HEK293 (cell line): ENCODE data around the gene CDK17.

Source experiments
- CTCF ChIA-PET: fragments of 350-600 bp; formaldehyde crosslinking; extraction: SDS; loops from one replicate; lab custom pipeline; 2021; ENCODE audit warnings: antibody characterized with exemption; lab: Yijun Ruan, JAX
- POLR2A ChIA-PET: fragments of 300-600 bp; formaldehyde crosslinking; extraction: SDS; loops from one replicate; lab custom pipeline; 2020; ENCODE audit warnings: antibody characterized with exemption, inconsistent platforms; lab: Yijun Ruan, JAX
- H3K27ac ChIP-seq: fragments of 200-500 bp; sonication (Bioruptor generic); 2 replicates; pipeline ENCODE4 v1.5.1; 2014; ENCODE audit warnings: low read depth, low read length, control low read depth, inconsistent platforms; ENCODE audit errors: extremely low read depth
- H3K36me3 ChIP-seq, 2 experiments: fragments of 200-500 bp in 1 of 2; sonication (Bioruptor generic) in 1 of 2; 1 replicate in 1 of 2; 2 replicates in 1 of 2; pipeline ENCODE4 v1.5.1; 2014 to 2017; ENCODE audit warnings: inconsistent platforms in 2 of 2, low read length in 2 of 2; ENCODE audit not compliant: control insufficient read depth in 2 of 2, insufficient read depth in 1 of 2
- H3K4me1 ChIP-seq: fragments of 200-500 bp; sonication (Bioruptor generic); 2 replicates; pipeline ENCODE4 v1.5.1; 2014; ENCODE audit warnings: mild to moderate bottlenecking, low read length, inconsistent platforms; ENCODE audit not compliant: control insufficient read depth, insufficient read depth
- H3K4me3 ChIP-seq: 2 replicates; pipeline ENCODE4 v1.5.1; 2011; ENCODE audit warnings: low read depth, mild to moderate bottlenecking, control low read depth, low read length, moderate library complexity
- H3K9me3 ChIP-seq: fragments of 200-500 bp; sonication (Bioruptor generic); 2 replicates; pipeline ENCODE4 v1.5.1; 2014; ENCODE audit warnings: low read depth, low read length, inconsistent platforms; ENCODE audit not compliant: control insufficient read depth, insufficient read depth
- GLIS1 ChIP-seq: fragments of 450-650 bp; formaldehyde crosslinking; IDR thresholded peaks from 2 replicates; pipeline ENCODE4 v1.5.1; 2016; ENCODE audit warnings: missing biosample characterization, missing genetic modification characterization
- GLIS2 ChIP-seq: fragments of 450-650 bp; formaldehyde crosslinking; IDR thresholded peaks from 2 replicates; pipeline ENCODE4 v1.5.1; 2016; ENCODE audit warnings: missing biosample characterization, missing genetic modification characterization
- HOXA7 ChIP-seq: sonication (generic); formaldehyde crosslinking; IDR thresholded peaks from 2 replicates; pipeline ENCODE4 v1.8.1; 2022; ENCODE audit warnings: missing genetic modification reagents, borderline replicate concordance
- REPIN1 ChIP-seq: fragments of 450-650 bp; formaldehyde crosslinking; IDR thresholded peaks from 2 replicates; pipeline ENCODE4 v1.5.1; 2017; ENCODE audit warnings: missing biosample characterization, missing genetic modification characterization, low read depth
- ZNF266 ChIP-seq: fragments of 450-650 bp; formaldehyde crosslinking; IDR thresholded peaks from 2 replicates; pipeline ENCODE4 v1.5.1; 2016; ENCODE audit warnings: missing biosample characterization, missing genetic modification characterization, low read depth
- ZNF302 ChIP-seq: fragments of 450-650 bp; formaldehyde crosslinking; IDR thresholded peaks from 2 replicates; pipeline ENCODE4 v1.5.1; 2016; ENCODE audit warnings: missing biosample characterization, missing genetic modification characterization, low read depth
- ZNF37A ChIP-seq: fragments of 450-650 bp; IDR thresholded peaks from 2 replicates; pipeline ENCODE4 v1.5.1; 2018; ENCODE audit warnings: missing biosample characterization, missing genetic modification characterization
- ZNF544 ChIP-seq: fragments of 450-650 bp; formaldehyde crosslinking; IDR thresholded peaks from 2 replicates; pipeline ENCODE4 v1.5.0; 2017; ENCODE audit warnings: missing biosample characterization, missing genetic modification characterization
- ZNF571 ChIP-seq: fragments of 450-650 bp; formaldehyde crosslinking; IDR thresholded peaks from 2 replicates; pipeline ENCODE4 v1.5.0; 2017; ENCODE audit warnings: missing biosample characterization, missing genetic modification characterization
- ZNF624 ChIP-seq: fragments of 450-650 bp; formaldehyde crosslinking; IDR thresholded peaks from 2 replicates; pipeline ENCODE4 v1.5.1; 2017; ENCODE audit warnings: missing biosample characterization, missing genetic modification characterization
- ZNF658 ChIP-seq: fragments of 450-650 bp; formaldehyde crosslinking; IDR thresholded peaks from 2 replicates; pipeline ENCODE4; 2016; ENCODE audit warnings: missing biosample characterization, missing genetic modification characterization
- ZNF677 ChIP-seq: fragments of 450-650 bp; IDR thresholded peaks from 2 replicates; pipeline ENCODE4 v1.5.0; 2018; ENCODE audit warnings: missing biosample characterization, mild to moderate bottlenecking, missing genetic modification characterization, moderate library complexity
- ZNF707 ChIP-seq: fragments of 450-650 bp; formaldehyde crosslinking; IDR thresholded peaks from 2 replicates; pipeline ENCODE4 v1.5.1; 2016; ENCODE audit warnings: missing biosample characterization, missing genetic modification characterization
- ZNF747 ChIP-seq: fragments of 450-650 bp; formaldehyde crosslinking; IDR thresholded peaks from 2 replicates; pipeline ENCODE4 v1.5.1; 2016; ENCODE audit warnings: missing biosample characterization, missing genetic modification characterization
- TF ChIP-seq, protein P1 (sequence below): fragments of 450-650 bp; formaldehyde crosslinking; IDR thresholded peaks from 2 replicates; pipeline ENCODE4 v1.5.1; 2016; ENCODE audit warnings: missing biosample characterization, missing genetic modification characterization
- TF ChIP-seq, protein P2 (sequence below): fragments of 450-650 bp; formaldehyde crosslinking; conservative IDR thresholded peaks from 2 replicates; pipeline ENCODE4 v1.5.1; 2016; ENCODE audit warnings: low read depth, missing biosample characterization, missing genetic modification characterization
- TF ChIP-seq, protein P3 (sequence below): fragments of 450-650 bp; formaldehyde crosslinking; IDR thresholded peaks from 2 replicates; pipeline ENCODE4 v1.5.1; 2016; ENCODE audit warnings: missing biosample characterization, missing genetic modification characterization
- TF ChIP-seq, protein P4 (sequence below): fragments of 450-650 bp; formaldehyde crosslinking; optimal IDR thresholded peaks from 2 replicates; pipeline ENCODE3; 2016; ENCODE audit warnings: missing biosample characterization, mild to moderate bottlenecking, missing genetic modification characterization
- TF ChIP-seq, protein P5 (sequence below): fragments of 450-650 bp; formaldehyde crosslinking; IDR thresholded peaks from 2 replicates; pipeline ENCODE4 v1.5.0; 2017; ENCODE audit warnings: missing biosample characterization, missing genetic modification characterization, borderline replicate concordance
- TF ChIP-seq, protein P6 (sequence below): fragments of 450-650 bp; formaldehyde crosslinking; IDR thresholded peaks from 2 replicates; pipeline ENCODE4 v1.5.1; 2017; ENCODE audit warnings: missing biosample characterization, missing genetic modification characterization
- TF ChIP-seq, protein P7 (sequence below): fragments of 450-650 bp; formaldehyde crosslinking; IDR thresholded peaks from 2 replicates; pipeline ENCODE4 v1.5.1; 2016; ENCODE audit warnings: missing biosample characterization, missing genetic modification characterization

Gene CDK17

DNA sequence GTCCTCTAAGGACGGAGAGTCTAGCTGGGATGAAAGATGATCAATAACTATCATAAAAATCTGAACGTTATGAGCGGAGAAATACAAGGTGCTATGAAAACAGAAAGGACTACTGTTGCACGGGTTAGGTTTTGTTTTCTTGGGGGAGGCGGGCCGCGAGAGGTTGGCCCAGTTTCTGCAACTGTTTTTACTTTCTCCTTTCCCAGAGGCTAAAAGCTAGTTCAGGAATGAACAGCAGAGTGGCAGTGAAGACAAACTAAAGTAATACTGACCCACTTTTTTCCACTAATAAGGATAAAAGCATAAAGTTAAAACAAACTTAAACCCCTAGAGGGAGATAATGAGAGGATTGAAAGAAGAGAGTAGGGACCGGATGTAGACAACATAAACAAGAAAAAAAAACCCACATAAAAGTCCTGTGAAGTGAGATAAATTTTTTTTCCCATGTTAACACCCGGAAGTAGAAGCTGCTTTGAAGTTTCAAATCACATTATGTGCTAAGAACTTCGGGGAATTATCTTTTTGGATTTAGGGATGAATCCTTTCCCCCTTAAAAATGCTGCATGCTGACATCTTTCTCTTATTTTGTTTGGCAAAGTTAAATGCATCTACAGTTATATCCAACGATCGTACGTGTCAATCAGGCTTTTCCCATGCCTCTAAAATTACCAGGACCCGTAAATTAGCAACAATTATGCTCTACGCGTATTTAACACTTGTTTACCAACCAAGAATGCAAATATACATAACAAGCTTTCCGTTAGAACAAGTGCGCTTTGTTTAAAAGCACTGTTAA, 1.0 kb upstream of the CDK17 start:
- ChIA-PET POLR2A (interaction anchor here (1.3 to 2.3 kb wide), 2 partner anchors 88 to 365 kb away, joined by 4 to 7 read pairs; partner anchors contain the start of genes CFAP54 and LTA4H), CTCF (interaction anchor here (0.6 to 3.6 kb wide), 18 partner anchors 10 to 459 kb away, joined by 3 to 19 read pairs (median 4); no protein-coding TSS in a partner anchor)
- Histone ChIP-seq H3K4me3 (peak overlapping the region; percentile 95), H3K36me3 (no peaks in the 10 kb centered on the region), H3K4me1 (peaks cover 4% of the 10 kb centered on the region; the same call in 1 of the 2 replicates), H3K9me3 (no peaks in the 10 kb centered on the region), H3K27ac (peak overlapping the region; percentile 66)
- no peak for TF ChIP-seq GLIS2 (tag by site-specific recombination)
- no peak for TF ChIP-seq ZNF302 (tag by site-specific recombination)
- no peak for TF ChIP-seq ZNF677 (tag by site-specific recombination)
- TF ChIP-seq, protein P1, sequence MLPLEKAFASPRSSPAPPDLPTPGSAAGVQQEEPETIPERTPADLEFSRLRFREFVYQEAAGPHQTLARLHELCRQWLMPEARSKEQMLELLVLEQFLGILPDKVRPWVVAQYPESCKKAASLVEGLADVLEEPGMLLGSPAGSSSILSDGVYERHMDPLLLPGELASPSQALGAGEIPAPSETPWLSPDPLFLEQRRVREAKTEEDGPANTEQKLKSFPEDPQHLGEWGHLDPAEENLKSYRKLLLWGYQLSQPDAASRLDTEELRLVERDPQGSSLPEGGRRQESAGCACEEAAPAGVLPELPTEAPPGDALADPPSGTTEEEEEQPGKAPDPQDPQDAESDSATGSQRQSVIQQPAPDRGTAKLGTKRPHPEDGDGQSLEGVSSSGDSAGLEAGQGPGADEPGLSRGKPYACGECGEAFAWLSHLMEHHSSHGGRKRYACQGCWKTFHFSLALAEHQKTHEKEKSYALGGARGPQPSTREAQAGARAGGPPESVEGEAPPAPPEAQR (tag by site-specific recombination) = no peak
- no peak for TF ChIP-seq ZNF658 (tag by site-specific recombination)
- TF ChIP-seq, protein P2, sequence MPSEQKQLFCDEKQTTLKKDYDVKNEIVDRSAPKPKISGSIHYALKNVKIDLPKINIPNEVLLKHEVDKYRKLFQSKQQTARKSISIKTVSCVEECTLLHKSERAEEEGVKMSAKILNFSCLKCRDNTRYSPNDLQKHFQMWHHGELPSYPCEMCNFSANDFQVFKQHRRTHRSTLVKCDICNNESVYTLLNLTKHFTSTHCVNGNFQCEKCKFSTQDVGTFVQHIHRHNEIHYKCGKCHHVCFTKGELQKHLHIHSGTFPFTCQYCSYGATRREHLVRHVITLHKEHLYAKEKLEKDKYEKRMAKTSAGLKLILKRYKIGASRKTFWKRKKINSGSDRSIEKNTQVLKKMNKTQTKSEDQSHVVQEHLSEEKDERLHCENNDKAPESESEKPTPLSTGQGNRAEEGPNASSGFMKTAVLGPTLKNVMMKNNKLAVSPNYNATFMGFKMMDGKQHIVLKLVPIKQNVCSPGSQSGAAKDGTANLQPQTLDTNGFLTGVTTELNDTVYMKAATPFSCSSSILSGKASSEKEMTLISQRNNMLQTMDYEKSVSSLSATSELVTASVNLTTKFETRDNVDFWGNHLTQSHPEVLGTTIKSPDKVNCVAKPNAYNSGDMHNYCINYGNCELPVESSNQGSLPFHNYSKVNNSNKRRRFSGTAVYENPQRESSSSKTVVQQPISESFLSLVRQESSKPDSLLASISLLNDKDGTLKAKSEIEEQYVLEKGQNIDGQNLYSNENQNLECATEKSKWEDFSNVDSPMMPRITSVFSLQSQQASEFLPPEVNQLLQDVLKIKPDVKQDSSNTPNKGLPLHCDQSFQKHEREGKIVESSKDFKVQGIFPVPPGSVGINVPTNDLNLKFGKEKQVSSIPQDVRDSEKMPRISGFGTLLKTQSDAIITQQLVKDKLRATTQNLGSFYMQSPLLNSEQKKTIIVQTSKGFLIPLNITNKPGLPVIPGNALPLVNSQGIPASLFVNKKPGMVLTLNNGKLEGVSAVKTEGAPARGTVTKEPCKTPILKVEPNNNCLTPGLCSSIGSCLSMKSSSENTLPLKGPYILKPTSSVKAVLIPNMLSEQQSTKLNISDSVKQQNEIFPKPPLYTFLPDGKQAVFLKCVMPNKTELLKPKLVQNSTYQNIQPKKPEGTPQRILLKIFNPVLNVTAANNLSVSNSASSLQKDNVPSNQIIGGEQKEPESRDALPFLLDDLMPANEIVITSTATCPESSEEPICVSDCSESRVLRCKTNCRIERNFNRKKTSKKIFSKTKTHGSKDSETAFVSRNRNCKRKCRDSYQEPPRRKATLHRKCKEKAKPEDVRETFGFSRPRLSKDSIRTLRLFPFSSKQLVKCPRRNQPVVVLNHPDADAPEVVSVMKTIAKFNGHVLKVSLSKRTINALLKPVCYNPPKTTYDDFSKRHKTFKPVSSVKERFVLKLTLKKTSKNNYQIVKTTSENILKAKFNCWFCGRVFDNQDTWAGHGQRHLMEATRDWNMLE (tag by site-specific recombination) = peak; percentile 68
- TF ChIP-seq, protein P3, sequence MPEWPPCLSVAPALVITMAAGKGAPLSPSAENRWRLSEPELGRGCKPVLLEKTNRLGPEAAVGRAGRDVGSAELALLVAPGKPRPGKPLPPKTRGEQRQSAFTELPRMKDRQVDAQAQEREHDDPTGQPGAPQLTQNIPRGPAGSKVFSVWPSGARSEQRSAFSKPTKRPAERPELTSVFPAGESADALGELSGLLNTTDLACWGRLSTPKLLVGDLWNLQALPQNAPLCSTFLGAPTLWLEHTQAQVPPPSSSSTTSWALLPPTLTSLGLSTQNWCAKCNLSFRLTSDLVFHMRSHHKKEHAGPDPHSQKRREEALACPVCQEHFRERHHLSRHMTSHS (tag by site-specific recombination) = no peak
- TF ChIP-seq HOXA7 (CRISPR knock-in tag) = no peak
- TF ChIP-seq, protein P4, sequence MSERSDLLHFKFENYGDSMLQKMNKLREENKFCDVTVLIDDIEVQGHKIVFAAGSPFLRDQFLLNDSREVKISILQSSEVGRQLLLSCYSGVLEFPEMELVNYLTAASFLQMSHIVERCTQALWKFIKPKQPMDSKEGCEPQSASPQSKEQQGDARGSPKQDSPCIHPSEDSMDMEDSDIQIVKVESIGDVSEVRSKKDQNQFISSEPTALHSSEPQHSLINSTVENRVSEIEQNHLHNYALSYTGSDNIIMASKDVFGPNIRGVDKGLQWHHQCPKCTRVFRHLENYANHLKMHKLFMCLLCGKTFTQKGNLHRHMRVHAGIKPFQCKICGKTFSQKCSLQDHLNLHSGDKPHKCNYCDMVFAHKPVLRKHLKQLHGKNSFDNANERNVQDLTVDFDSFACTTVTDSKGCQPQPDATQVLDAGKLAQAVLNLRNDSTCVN (tag by site-specific recombination) = no peak
- no peak for TF ChIP-seq GLIS1
- TF ChIP-seq ZNF707 (tag by site-specific recombination) = no peak
- TF ChIP-seq REPIN1 = no peak
- no peak for TF ChIP-seq ZNF37A
- TF ChIP-seq, protein P5, sequence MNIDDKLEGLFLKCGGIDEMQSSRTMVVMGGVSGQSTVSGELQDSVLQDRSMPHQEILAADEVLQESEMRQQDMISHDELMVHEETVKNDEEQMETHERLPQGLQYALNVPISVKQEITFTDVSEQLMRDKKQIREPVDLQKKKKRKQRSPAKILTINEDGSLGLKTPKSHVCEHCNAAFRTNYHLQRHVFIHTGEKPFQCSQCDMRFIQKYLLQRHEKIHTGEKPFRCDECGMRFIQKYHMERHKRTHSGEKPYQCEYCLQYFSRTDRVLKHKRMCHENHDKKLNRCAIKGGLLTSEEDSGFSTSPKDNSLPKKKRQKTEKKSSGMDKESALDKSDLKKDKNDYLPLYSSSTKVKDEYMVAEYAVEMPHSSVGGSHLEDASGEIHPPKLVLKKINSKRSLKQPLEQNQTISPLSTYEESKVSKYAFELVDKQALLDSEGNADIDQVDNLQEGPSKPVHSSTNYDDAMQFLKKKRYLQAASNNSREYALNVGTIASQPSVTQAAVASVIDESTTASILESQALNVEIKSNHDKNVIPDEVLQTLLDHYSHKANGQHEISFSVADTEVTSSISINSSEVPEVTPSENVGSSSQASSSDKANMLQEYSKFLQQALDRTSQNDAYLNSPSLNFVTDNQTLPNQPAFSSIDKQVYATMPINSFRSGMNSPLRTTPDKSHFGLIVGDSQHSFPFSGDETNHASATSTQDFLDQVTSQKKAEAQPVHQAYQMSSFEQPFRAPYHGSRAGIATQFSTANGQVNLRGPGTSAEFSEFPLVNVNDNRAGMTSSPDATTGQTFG = no peak
- TF ChIP-seq, protein P6, sequence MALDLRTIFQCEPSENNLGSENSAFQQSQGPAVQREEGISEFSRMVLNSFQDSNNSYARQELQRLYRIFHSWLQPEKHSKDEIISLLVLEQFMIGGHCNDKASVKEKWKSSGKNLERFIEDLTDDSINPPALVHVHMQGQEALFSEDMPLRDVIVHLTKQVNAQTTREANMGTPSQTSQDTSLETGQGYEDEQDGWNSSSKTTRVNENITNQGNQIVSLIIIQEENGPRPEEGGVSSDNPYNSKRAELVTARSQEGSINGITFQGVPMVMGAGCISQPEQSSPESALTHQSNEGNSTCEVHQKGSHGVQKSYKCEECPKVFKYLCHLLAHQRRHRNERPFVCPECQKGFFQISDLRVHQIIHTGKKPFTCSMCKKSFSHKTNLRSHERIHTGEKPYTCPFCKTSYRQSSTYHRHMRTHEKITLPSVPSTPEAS (tag by site-specific recombination) = no peak
- no peak for TF ChIP-seq ZNF571
- TF ChIP-seq ZNF747 = no peak
- no peak for TF ChIP-seq ZNF624 (tag by site-specific recombination)
- TF ChIP-seq ZNF544 = no peak
- TF ChIP-seq, protein P7, sequence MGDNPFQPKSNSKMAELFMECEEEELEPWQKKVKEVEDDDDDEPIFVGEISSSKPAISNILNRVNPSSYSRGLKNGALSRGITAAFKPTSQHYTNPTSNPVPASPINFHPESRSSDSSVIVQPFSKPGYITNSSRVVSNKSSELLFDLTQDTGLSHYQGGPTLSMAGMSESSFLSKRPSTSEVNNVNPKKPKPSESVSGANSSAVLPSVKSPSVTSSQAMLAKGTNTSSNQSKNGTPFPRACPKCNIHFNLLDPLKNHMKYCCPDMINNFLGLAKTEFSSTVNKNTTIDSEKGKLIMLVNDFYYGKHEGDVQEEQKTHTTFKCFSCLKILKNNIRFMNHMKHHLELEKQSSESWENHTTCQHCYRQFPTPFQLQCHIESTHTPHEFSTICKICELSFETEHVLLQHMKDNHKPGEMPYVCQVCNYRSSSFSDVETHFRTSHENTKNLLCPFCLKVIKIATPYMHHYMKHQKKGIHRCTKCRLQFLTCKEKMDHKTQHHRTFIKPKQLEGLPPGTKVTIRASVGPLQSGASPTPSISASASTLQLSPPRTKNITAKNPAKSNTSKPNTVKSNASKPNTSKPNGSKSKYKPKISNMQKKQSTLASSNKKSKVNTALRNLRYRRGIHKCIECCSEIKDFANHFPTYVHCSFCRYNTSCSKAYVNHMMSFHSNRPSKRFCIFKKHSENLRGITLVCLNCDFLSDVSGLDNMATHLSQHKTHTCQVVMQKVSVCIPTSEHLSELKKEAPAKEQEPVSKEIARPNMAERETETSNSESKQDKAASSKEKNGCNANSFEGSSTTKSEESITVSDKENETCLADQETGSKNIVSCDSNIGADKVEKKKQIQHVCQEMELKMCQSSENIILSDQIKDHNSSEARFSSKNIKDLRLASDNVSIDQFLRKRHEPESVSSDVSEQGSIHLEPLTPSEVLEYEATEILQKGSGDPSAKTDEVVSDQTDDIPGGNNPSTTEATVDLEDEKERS = no peak
- no peak for TF ChIP-seq ZNF266 (tag by site-specific recombination)
